GM12874 (cell line): ENCODE data around the gene SLFN13.

Source experiments
- CTCF ChIP-seq: IDR thresholded peaks from 2 replicates; pipeline ENCODE4 v1.5.1; 2011; ENCODE audit warnings: low read depth, mild to moderate bottlenecking, control low read depth, low read length, moderate library complexity; ENCODE audit not compliant: insufficient read depth

The SLFN13 gene

GRCh38 chr17:35448899-35449227 is 297 bp upstream of the SLFN13 start:
- no peak for TF ChIP-seq CTCF

GRCh38 chr17:35447499-35447898 is 1.1 kb downstream of the SLFN13 start:
- TF ChIP-seq CTCF = no peak

- TF ChIP-seq CTCF = no peak
These were observed 10.1 kb downstream of the SLFN13 start for GRCh38 chr17:35438433-35438832.

- no peak for TF ChIP-seq CTCF
These were observed 15.3 kb downstream of the SLFN13 start for GRCh38 chr17:35433075-35433894.

GRCh38 chr17:35432176-35433074 is 16.1 kb downstream of the SLFN13 start, which contains the start of gene SLFN12:
Gene SLFN12, minus strand, starts transcription at chr17:35432500. Its CDS starts 9,472 bp downstream, at chr17:35423028.
- no peak for TF ChIP-seq CTCF

GRCh38 chr17:35429702-35430101 is 18.9 kb downstream of the SLFN13 start:
- TF ChIP-seq CTCF = no peak

- TF ChIP-seq CTCF = no peak
These were observed 20.3 kb downstream of the SLFN13 start for GRCh38 chr17:35428229-35428628.
